K562 (cell line): ENCODE measurements around the gene FOS. TPM values are rescaled to one million over a fixed set of nuclear protein-coding genes. Genes with fewer than 3 reads are reported as not detected.
A peak's percentile ranks its signal among the peaks of the same experiment; 100 is the strongest.

Experiments
- BRCA1 ChIP-seq, 2 experiments: fragments of 450-650 bp in 1 of 2; sonication (generic) in 1 of 2; formaldehyde crosslinking in 1 of 2; IDR thresholded peaks; 2 replicates each; pipeline versions ENCODE4 v1.5.0 to v1.6.1; 2017 to 2020; ENCODE audit warnings: mild to moderate bottlenecking in 1 of 2, missing genetic modification reagents in 1 of 2
- CBFA2T2 ChIP-seq: fragments of 450-650 bp; conservative IDR thresholded peaks from 2 replicates; pipeline ENCODE4 v1.6.1; 2017; ENCODE audit warnings: mild to moderate bottlenecking
- EZH2 ChIP-seq: IDR thresholded peaks from 2 replicates; pipeline ENCODE4 v1.6.1; 2012; ENCODE audit warnings: low read depth, mild to moderate bottlenecking, inconsistent platforms, low read length, borderline replicate concordance
- FOS ChIP-seq: IDR thresholded peaks from 3 replicates; pipeline ENCODE4 v1.6.1; 2011; ENCODE audit not compliant: insufficient read length; ENCODE audit errors: extremely low read depth
- HDAC2 ChIP-seq: fragments of 450-650 bp; IDR thresholded peaks from 2 replicates; pipeline ENCODE4 v1.6.1; 2016; ENCODE audit warnings: mild to moderate bottlenecking
- HMG20B ChIP-seq: fragments of 250-450 bp; sonication (Bioruptor Pico); IDR thresholded peaks from 2 replicates; pipeline ENCODE4 v1.5.0; 2021; ENCODE audit warnings: mild to moderate bottlenecking
- HNRNPH1 ChIP-seq: fragments of 200-400 bp; formaldehyde crosslinking; optimal IDR thresholded peaks from 2 replicates; pipeline ENCODE3; 2017; ENCODE audit warnings: low read depth, mild to moderate bottlenecking, low read length, moderate library complexity
- IFI16 ChIP-seq: fragments of 250-450 bp; sonication (Bioruptor Pico); IDR thresholded peaks from 2 replicates; pipeline ENCODE4 v2.1.2; 2022; ENCODE audit warnings: mild to moderate bottlenecking, inconsistent platforms
- PHF21A ChIP-seq: fragments of 450-650 bp; IDR thresholded peaks from 2 replicates; pipeline ENCODE4 v1.6.1; 2017; ENCODE audit warnings: low read depth, borderline replicate concordance
- POLR2AphosphoS5 ChIP-seq: IDR thresholded peaks from 2 replicates; pipeline ENCODE4 v1.6.1; 2011; ENCODE audit warnings: mild to moderate bottlenecking, low read depth, low read length, moderate library complexity; ENCODE audit not compliant: control insufficient read depth, insufficient read depth
- SMC3 ChIP-seq: conservative IDR thresholded peaks from 2 replicates; pipeline ENCODE4 v1.6.1; 2011; ENCODE audit warnings: low read depth, low read length, improper control_type of control experiment; ENCODE audit not compliant: insufficient read depth
- ZC3H4 ChIP-seq: sonication (generic); formaldehyde crosslinking; IDR thresholded peaks from 2 replicates; pipeline ENCODE4 v1.9.0; 2021; ENCODE audit warnings: missing genetic modification reagents, borderline replicate concordance
- ZEB2 ChIP-seq: fragments of 450-650 bp; IDR thresholded peaks from 2 replicates; pipeline ENCODE4 v1.6.1; 2016
- ZNF263 ChIP-seq: sonication (generic); formaldehyde crosslinking; IDR thresholded peaks from 2 replicates; pipeline ENCODE4 v1.8.0; 2022; ENCODE audit warnings: mild to moderate bottlenecking, missing genetic modification reagents, borderline replicate concordance
- ZNF561 ChIP-seq: fragments of 450-650 bp; formaldehyde crosslinking; conservative IDR thresholded peaks from 2 replicates; pipeline ENCODE4 v1.4.0; 2020; ENCODE audit warnings: mild to moderate bottlenecking, moderate library complexity
- polyA plus RNA-seq, 8 experiments: library from polyadenylated mRNA; depleted of rRNA in 4 of 8; stranded (reverse) in 5 of 8; unstranded in 3 of 8; fragments of >200 nt; fragmentation: Nextera tagmentation in 2 of 8; fragmentation: Illumina TruSeq in 1 of 8; extraction: Ambion mirVana in 2 of 8; extraction: Trizol in 1 of 8; gene quantifications; 2 replicates each; pipeline versions ENCODE4 v1.2.1 to v1.2.3, GENCODE V29; 2011 to 2014; ENCODE audit warnings: inconsistent platforms in 1 of 8, missing spikeins in 1 of 8
- total RNA-seq, 7 experiments: library from RNA; depleted of rRNA in 6 of 7; stranded (reverse); fragments of >200 nt in 6 of 7; fragmentation: Illumina TruSeq in 2 of 7; extraction: Trizol in 2 of 7; gene quantifications; 2 replicates each; pipeline versions ENCODE4 v1.2.1 to v1.2.3, GENCODE V29; 2011 to 2021; ENCODE audit warnings: low replicate concordance in 1 of 7
- TF ChIP-seq, protein P1 (sequence below): fragments of 450-650 bp; IDR thresholded peaks from 2 replicates; pipeline ENCODE4 v1.6.1; 2016; ENCODE audit warnings: low read depth
- TF ChIP-seq, protein P2 (sequence below): sonication (generic); formaldehyde crosslinking; IDR thresholded peaks from 2 replicates; pipeline ENCODE4 v1.8.1; 2022; ENCODE audit warnings: missing genetic modification reagents
- TF ChIP-seq, protein P3 (sequence below): fragments of 450-650 bp; IDR thresholded peaks from 2 replicates; pipeline ENCODE4 v1.6.1; 2016; ENCODE audit warnings: missing biosample characterization, missing genetic modification characterization

The FOS gene
- total and polyA plus RNA-seq, 9 of the 15 experiments (the other 6 are each of a cell fraction or from before 2014, with no cell fraction given), result 0.54 to 13.8 (median 8.9) TPM

DNA sequence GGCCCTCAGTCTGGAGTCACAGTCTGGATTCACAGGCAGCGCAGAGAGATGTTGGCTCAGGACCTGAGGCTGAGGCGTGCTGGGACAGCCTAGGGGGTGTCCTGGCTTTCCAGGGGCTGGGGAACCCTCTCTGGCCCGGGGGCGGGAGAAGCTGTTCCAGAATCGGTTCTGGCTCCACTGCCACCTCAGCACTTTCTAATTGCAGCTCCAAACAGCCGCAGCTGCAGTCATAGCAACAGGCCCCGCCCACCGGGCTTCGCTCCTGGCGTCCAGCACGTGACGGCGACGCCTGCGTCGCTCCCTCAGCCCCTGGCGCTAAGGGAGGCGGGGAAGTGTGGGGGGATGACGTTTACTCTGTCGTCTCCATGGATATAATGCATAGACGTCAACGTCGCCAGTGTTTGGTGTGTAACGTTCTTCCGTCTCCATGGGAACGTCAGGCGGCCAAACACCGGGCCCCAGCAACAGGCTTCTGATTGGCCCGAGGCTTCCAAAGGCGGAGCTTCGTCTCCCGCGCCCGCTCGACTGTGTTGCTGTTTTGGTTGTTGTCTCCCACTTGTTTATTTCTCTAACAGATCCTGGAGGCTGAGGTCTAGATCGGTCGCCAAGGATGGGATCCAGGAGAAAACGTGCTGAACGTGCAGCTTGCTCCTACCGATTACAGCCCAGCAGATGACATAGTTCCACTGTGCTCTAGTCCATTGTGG is 19.7 kb upstream of the FOS start (continued):
- TF ChIP-seq PHF21A (no peak), HMG20B (CRISPR knock-in tag) (no peak), CBFA2T2 (peak; percentile 57; the same call in 1 of the 2 replicates), IFI16 (CRISPR knock-in tag) (no peak), ZC3H4 (CRISPR knock-in tag) (no peak), FOS (no peak), BRCA1 (IDR thresholded peaks at IDR 0.05) (no peak), BRCA1 (CRISPR knock-in tag; IDR thresholded peaks at IDR 0.05) (no peak), ZNF561 (CRISPR knock-in tag) (no peak), HNRNPH1 (no peak), EZH2 (no peak), ZEB2 (no peak), POLR2AphosphoS5 (no peak), SMC3 (no peak), ZNF263 (CRISPR knock-in tag) (no peak), HDAC2 (no peak)
- TF ChIP-seq, protein P1, sequence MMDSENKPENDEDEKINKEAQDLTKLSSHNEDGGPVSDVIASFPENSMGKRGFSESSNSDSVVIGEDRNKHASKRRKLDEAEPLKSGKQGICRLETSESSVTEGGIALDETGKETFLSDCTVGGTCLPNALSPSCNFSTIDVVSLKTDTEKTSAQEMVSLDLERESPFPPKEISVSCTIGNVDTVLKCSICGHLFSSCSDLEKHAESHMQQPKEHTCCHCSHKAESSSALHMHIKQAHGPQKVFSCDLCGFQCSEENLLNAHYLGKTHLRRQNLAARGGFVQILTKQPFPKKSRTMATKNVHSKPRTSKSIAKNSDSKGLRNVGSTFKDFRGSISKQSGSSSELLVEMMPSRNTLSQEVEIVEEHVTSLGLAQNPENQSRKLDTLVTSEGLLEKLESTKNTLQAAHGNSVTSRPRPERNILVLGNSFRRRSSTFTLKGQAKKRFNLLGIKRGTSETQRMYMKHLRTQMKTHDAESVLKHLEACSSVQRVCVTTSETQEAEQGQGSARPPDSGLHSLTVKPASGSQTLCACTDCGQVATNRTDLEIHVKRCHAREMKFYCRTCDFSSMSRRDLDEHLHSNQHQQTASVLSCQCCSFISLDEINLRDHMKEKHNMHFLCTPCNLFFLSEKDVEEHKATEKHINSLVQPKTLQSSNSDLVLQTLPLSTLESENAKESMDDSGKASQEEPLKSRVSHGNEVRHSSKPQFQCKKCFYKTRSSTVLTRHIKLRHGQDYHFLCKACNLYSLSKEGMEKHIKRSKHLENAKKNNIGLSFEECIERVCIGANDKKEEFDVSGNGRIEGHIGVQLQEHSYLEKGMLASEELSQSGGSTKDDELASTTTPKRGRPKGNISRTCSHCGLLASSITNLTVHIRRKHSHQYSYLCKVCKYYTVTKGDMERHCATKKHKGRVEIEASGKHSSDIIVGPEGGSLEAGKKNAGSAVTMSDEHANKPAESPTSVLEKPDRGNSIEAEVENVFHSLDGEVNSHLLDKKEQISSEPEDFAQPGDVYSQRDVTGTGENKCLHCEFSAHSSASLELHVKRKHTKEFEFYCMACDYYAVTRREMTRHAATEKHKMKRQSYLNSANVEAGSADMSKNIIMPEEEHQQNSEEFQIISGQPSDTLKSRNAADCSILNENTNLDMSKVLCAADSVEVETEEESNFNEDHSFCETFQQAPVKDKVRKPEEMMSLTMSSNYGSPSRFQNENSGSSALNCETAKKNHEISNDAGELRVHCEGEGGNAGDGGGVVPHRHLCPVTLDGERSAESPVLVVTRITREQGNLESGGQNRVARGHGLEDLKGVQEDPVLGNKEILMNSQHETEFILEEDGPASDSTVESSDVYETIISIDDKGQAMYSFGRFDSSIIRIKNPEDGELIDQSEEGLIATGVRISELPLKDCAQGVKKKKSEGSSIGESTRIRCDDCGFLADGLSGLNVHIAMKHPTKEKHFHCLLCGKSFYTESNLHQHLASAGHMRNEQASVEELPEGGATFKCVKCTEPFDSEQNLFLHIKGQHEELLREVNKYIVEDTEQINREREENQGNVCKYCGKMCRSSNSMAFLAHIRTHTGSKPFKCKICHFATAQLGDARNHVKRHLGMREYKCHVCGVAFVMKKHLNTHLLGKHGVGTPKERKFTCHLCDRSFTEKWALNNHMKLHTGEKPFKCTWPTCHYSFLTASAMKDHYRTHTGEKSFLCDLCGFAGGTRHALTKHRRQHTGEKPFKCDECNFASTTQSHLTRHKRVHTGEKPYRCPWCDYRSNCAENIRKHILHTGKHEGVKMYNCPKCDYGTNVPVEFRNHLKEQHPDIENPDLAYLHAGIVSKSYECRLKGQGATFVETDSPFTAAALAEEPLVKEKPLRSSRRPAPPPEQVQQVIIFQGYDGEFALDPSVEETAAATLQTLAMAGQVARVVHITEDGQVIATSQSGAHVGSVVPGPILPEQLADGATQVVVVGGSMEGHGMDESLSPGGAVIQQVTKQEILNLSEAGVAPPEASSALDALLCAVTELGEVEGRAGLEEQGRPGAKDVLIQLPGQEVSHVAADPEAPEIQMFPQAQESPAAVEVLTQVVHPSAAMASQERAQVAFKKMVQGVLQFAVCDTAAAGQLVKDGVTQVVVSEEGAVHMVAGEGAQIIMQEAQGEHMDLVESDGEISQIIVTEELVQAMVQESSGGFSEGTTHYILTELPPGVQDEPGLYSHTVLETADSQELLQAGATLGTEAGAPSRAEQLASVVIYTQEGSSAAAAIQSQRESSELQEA, result no peak
- TF ChIP-seq, protein P2, sequence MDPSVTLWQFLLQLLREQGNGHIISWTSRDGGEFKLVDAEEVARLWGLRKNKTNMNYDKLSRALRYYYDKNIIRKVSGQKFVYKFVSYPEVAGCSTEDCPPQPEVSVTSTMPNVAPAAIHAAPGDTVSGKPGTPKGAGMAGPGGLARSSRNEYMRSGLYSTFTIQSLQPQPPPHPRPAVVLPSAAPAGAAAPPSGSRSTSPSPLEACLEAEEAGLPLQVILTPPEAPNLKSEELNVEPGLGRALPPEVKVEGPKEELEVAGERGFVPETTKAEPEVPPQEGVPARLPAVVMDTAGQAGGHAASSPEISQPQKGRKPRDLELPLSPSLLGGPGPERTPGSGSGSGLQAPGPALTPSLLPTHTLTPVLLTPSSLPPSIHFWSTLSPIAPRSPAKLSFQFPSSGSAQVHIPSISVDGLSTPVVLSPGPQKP (CRISPR knock-in tag), result no peak
- TF ChIP-seq, protein P3, sequence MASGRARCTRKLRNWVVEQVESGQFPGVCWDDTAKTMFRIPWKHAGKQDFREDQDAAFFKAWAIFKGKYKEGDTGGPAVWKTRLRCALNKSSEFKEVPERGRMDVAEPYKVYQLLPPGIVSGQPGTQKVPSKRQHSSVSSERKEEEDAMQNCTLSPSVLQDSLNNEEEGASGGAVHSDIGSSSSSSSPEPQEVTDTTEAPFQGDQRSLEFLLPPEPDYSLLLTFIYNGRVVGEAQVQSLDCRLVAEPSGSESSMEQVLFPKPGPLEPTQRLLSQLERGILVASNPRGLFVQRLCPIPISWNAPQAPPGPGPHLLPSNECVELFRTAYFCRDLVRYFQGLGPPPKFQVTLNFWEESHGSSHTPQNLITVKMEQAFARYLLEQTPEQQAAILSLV, result no peak
